GM18502 (cell line): ENCODE results near the gene SLC17A3.

Experiments
- ATAC-seq: cut with Tn5 transposase; IDR thresholded peaks from one replicate; pipeline ENCODE4 v1.9.1; 2021; ENCODE audit warnings: mild to moderate bottlenecking; ENCODE audit not compliant: unreplicated experiment, poor library complexity

SLC17A3 gene

DNA sequence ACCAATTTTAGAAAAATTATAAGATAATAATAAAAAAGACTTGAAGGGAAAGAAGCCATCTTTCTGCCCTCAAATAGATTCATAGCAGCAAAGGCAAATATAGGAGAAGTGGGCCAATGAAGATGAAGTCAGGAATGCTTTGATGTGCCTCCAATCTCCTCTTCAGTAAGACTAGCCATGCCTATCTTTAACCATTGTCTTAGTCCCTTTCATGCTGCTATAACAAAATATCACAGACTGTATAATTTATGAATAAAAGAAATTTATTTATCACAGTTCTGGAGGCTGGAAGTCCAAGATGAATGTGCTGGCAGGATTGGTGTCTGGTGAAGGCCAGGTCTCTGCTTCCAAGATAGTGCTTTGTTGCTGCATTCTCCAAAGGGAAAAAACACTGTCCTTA lies 18.8 kb upstream of the SLC17A3 start:
- ATAC-seq = no peak

DNA sequence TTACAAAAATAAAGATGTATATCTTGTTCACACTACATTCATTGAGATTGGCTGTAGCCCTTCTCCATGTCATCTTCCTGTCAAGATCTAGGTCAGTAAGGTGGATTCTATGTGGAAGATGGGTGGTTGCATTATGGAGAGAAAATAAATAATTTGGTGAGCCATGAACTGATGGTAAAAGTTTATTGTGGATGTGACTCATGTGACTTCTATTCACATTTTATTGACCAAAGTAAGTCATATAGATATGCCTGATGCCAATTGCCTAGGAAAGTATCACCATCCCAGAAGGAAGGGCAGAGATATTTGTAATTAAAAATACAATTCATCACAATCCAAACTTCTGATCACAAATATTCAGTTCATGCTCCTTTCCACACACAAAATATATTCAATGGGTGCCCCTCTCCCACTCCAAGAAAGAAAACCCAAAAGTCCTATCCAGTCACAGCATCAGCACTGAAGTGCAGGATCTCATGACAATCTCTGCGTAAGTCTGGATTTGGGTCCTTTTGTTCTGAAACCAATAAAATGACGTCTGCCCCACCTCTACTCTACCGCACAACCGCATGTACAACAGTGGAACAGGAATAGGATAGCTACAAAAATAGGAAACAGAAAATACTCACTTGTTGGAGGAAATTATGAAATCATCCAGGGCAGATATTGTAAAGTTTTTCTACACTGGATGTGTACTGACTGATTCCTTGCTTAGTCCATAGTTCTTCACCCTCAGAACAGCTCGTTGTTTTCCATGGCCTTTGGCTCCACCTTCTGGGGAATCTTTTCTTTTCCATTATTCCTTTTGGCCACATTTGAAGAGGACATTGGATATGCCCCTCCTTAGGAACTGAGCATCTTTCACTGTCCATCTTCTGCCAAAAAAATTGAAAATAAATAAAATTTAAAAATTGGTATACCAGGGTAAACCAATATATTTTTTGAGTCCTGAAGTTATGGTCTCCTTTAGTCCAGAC lies 16.1 kb upstream of the SLC17A3 start:
- ATAC-seq = no peak

DNA sequence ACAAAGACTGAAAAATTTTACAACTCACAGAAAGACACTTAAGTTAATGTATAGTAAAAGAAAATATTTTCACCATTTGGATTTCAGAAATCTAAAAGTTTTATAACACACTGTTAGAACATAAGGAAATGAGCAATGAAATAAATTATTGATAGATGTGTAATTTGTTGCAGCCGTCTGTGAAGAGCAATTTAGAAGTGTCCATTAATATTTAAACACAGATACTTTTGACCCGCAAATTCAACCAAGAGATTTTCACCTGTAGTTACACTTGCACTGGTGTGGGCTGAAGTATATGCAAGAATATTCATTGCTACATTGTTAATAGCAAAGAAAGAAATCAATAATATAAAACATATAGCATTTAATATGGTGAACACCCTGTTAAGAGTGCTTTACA lies 14.6 kb upstream of the SLC17A3 start:
- no peak for ATAC-seq

DNA sequence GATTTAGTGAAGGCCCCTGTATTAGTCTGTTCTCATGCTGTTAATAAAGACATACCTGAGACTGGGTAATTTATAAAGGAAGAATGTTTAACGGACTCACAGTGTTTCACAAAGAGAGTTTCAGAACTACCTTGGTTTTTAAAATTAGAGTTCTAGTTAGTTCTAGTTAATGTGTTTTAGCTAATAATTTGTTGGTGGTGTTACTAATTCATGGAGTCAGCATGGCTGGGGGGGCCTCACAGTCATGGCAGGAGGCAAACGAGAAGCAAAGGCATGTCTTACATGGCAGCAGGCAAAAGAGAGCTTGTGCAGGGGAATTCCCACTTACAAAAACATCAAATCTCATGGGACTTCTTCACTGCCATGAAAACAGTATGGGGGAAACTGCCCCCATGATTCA lies 12.0 kb upstream of the SLC17A3 start:
- no peak for ATAC-seq

DNA sequence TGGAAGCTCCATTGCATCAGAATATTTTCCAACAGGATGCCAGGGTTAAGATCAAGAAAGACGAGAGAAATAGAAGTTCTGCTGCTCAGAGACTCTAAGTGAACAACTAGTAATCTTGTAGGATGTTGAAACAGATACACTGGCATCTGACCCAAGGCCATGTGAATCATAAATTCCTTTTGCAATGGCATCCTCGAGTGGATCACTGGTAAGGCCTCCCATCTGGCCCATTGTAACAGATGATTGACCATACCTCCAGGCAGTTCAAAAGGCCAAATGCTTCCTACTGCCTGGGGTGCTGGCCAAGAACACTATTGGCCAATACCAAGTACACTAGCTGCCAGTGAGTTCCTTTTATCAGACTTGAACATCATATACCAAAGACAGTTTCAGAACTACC lies 9.9 kb upstream of the SLC17A3 start:
- ATAC-seq = no peak

DNA sequence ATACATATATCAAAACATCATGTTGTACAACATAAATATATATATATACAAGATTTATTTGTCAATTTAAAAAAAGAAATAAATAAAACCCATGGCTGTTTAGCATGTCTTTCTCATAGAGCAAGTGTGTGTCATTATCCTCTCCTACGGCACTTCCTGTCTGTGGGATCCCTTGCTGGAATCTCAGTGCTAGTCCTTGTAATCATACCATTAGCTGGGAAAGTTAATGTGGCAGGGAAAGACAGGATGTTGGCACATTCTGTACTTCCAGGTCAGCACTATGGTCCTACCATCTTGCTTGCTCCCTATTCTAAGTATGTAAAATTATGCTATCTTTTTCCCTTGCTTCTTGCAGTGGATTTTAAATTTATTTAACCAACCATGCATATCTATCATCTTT lies 9.5 kb upstream of the SLC17A3 start:
- no peak for ATAC-seq

DNA sequence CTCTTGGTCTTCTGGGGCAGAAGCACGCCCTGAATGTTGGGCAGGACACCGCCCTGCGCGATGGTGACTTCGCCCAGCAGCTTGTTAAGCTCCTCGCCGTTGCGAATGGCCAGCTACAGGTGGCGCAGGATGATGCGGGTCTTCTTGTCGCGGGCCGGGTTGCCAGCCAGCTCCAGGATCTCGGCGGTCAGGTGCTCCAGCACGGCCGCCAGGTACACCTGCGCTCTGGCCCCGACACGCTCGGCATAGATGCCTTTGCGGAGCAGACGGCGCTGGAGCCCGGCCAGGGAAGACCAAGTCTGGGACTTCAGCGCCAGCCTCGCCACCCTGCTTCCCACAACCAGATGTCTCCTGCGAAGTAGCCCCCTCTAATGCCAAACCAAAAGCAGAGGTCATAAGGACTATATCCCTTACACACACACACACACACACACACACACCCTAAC lies 8.0 kb upstream of the SLC17A3 start:
- ATAC-seq = no peak

DNA sequence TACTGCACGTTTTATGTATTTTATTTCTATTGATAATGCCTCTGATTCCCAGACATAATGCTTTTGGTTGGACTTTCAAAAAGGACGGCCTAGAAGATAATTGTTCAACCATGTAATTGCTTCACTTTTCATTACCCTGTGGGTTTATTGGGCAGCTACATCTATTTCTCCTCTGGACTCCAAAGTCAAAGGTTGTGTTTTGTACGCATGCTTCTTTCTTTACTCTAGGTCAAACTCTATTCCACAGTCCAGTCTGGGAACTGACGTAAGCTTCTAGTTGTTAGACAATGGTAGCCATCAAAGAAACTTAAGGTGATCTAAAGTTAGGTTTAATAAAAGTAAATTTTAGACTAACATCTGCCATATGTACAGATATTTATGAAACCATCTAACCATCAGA lies 6.6 kb upstream of the SLC17A3 start:
- ATAC-seq = no peak

DNA sequence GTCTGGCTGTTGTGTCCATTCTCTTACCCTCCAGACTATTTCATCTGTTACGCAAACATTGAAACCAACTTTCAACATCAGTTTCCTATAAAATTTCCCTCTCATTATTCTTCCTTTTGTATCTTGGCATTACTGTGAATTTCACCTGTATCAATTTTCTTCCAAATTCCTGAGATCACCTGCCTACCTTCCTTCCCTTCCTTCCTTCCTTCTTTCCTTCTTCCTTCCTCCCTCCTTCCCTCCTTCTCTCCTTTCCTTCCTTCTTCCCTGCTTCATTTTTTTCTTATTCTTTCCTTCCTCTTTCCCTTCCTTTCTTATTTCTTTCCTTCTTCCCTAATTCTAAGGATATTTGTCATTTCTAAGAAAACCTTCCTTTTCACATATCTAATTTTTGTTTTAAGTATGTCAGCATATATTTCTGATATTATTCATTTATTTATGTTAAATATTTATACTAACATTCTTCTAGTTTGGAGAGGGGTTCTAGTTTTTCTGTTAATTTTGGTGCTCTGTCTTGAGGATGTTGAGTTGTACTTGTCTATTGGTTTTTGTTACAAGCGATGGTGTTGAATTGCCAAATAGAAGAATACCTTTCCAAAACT lies 4.8 kb upstream of the SLC17A3 start:
- no peak for ATAC-seq

DNA sequence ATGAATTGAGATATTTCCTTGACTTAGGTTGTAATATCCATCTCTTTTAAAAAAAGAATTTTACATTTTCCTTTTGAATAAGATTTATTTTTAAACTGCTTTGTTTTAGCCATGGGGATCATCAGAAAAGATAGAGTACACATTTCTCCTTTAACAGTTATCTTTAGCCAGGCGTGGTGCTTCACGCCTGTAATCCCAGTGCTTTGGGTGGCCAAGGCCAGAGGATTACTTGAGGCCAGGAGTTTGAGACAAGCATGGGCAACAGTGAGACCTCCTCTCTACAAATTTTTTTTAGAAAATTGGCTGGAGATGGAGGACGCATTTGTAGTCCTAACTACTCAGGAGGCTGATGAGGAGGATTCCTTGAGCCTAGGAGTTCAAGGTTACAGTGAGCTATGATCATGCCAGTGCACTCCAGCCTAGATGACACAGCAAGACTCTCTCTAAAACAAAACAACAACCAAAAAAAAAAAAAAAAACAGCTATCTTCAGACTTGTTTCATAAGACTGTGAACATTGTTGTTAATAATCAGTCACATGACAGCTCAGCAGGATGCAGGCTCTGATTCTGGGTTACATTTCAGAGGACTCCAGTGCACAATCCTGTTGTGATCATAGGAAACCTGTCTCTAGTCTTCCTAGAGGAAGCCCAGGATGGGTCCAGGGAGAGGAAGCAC lies 2.0 kb upstream of the SLC17A3 start:
- no peak for ATAC-seq

DNA sequence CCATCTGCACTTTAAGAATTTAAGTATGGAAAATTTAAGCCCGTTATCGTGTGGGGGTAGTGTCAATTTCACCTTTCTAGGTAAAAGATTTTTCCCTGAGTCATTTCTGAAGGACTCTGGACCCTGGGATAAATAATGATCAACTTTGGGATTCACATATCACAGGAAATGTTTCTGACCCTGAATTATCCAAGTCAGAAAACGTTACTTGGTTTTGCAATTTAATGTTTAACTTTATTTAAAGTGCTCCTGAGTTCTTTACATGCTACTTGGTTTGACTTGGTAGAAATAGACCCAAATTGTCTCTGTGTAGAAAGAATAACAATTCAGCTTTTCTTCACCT lies 1.5 kb upstream of the SLC17A3 start:
- no peak for ATAC-seq

DNA sequence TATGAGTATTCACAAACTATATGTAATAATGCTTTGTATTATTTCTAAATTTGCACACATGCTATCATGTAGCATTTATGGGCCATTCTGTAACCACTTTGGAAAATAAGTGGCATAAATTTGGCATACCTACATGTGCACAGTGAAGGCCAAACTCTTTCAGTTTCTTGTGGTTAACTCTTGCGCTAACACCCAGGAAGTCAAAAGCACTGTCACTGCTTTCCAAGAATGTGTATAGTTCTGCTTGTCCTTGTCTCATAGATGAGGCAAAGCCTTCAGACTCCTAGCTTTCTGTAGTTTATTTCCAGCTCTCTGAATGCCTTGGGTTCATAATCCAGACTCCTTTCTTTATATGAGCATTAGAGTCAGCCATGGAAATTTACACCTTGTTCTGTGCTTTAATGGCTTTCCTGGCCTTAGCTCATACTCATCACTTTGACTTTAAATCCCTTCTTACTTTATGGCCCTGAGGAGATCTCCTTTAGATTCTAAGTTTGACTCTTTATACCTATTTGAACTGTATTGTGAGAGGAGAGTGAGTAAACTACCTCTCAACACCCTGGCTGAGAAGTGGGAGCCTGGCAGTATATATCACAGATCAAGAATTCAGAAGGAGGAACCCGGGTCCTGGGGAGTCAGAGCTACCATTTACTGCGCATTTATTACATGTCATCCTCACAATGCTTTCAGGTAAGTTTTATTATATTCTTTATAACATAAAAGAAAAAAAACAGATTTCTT lies 949 bp upstream of the SLC17A3 start:
- no peak for ATAC-seq

DNA sequence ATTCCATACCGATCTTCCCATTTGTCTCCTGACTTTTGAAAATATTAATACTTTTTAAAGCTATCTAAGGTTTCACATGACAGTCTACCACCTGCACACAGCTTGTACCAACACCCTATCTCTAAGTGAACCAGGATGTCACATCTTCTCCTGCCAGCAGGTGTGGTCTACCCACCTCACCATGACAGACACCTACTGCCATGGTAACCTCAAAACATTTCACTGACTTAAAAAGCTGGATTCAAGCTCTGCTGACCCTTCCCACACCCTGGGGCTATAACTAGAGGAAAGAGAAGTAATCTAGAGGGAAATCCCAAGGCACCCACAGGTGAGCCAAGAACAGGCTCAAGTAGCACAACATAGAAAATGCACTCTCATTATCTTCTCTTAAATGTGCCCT lies 1.2 kb downstream of the SLC17A3 start:
- ATAC-seq = no peak

DNA sequence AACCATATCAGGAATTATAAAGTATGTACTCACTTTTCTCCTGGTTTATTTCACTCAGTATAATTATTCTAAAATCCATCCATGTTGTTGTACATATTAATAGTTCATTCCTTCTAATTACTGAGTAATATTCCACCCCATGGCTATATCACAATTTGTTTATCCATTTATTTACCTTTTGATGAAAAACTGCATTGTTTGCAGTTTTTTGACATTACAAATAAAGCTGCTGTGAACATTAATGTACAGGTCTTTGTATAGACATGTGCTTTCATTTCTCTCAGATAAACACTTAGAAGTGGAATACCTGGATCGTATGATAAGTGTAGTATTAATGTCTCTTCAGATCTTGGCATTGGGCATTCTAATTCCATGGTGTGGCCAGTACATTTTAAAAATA lies 4.2 kb downstream of the SLC17A3 start:
- no peak for ATAC-seq

DNA sequence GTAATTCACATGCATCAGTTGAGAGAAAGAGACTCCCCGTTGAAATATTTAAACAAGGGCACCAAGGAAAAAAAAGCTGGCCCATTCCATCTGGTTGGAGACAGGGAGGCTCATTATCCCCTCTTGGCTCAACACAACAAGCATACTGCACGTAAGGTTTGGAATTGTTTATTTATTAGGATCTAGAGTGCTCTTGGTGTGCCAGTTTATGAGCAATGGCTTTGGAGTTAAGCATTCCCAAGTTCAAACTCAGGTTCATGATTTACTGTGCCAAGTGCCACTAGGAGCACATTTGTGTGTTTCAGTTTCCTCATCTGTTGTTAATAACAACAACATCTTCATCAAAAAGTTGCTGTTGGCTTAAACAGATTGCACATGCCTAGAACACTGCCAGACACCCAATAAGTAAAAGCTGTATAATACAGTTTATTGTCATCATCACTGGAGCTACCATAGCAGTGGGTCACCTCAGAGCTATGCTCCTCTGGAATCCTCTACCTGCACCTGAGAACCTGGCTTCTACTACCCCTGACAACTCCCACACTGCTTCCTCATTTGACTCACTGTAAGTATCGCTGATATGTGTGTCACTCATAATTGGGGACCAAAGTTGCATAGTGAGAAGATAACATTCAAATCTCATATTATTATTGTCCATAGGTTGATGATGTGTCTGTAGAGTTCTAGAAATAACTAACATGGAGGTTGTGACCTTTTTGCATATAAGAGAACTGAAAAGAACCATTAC lies 5.4 kb downstream of the SLC17A3 start:
- ATAC-seq = no peak

DNA sequence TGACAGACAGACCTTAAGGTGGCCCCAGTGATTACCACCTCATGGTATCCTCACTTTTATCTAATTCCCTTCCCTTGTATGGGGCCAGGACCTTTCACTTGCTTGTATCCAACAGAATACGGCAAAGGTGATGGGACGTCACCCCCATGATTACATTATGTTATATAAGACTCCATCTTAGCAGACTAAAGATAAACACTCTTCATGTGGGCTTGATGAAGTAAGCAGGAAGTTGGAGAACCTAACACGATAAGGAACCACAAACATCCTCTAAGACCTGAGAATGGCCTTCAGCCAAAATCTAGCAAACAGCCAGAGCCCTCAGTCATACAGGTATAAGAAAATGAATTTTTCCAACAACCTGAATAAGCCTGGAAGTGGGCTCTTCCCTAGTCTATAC lies 8.0 kb downstream of the SLC17A3 start:
- no peak for ATAC-seq

DNA sequence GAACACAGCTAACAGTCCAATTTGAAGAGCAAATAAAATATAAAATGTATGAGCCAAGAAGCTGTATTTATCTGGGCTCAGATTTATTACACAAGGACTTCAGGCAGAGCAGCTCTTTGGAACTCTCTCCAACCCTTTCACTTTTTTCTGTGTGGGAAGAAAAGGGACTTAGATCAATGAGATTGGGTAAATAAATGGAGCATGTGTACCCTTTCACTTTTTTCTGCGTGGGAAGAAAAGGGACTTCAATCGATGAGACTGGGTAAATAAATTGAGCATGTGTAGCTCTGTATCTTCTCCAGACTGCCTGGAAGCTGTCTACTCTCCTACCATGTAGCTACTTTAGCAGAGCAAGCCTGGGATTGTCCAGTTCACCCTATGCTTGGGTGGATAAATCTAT lies 10.7 kb downstream of the SLC17A3 start:
- ATAC-seq = no peak

DNA sequence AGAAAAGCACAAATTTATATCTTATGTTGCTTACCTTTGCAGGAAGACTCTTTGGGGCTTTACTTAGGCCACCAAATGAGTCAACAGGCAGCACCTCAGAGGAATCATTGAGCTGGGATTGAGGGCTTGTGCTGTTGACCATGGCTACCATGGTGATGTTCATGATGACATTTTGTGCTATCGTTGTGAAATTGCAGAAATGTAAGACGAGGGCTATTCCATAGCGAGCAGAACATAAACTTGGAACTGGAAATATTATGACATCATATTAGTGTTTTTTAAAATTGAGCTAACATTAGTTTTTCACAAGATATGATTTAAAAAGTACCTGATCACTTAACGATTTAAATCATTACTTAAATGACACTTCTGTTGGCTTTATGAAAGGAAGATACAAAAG lies 11.8 kb downstream of the SLC17A3 start:
- ATAC-seq = no peak

DNA sequence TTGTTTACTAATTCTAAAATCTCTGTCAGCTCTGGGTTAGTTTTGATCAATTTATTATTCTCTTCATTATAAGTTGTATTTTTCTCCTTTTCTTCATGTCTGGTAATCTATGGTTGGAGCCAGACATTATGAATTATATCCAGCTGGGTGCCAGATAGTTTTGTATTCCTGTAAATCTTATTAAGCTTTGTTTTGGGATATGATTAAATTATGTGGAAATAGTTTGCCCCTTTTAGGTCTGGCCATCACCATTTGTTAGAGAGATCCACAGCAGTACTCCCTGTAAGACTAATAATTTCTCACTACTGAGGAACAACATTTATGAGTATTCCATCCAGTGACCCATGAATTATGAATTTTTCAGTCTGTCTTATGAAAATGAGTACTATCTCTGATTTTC lies 21.3 kb downstream of the SLC17A3 start:
- no peak for ATAC-seq

DNA sequence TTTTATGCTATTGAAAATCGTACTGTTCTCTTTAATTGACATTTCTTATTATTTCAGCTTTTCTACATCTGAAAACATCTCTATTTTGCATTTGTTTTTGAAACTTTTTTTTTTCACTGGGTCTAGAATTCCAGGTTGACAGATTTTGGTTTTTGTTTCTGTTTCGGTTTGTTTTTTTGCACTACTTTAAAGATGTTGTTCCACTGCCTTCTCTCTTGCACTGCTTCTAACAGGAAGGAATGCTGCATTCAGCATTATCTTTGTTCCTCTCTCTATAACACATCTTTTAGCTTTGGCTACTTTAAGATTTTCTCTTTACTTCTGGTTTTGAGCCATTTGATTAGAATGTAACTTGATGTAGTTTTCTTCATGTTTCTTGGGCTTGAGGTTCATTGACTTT lies 22.1 kb downstream of the SLC17A3 start:
- no peak for ATAC-seq
